ENCODE data around the gene ONECUT3. TPM values are rescaled to one million over a fixed set of nuclear protein-coding genes. Genes with fewer than 3 reads are reported as not detected.

ONECUT3 gene
- total RNA-seq, 1 experiment from 2014 or later = not detected

GRCh38 chr19:1764729-1765128 is 11.4 kb downstream of the ONECUT3 start:
- TF ChIP-seq, protein P1, sequence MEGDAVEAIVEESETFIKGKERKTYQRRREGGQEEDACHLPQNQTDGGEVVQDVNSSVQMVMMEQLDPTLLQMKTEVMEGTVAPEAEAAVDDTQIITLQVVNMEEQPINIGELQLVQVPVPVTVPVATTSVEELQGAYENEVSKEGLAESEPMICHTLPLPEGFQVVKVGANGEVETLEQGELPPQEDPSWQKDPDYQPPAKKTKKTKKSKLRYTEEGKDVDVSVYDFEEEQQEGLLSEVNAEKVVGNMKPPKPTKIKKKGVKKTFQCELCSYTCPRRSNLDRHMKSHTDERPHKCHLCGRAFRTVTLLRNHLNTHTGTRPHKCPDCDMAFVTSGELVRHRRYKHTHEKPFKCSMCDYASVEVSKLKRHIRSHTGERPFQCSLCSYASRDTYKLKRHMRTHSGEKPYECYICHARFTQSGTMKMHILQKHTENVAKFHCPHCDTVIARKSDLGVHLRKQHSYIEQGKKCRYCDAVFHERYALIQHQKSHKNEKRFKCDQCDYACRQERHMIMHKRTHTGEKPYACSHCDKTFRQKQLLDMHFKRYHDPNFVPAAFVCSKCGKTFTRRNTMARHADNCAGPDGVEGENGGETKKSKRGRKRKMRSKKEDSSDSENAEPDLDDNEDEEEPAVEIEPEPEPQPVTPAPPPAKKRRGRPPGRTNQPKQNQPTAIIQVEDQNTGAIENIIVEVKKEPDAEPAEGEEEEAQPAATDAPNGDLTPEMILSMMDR (conservative IDR thresholded peaks at IDR 0.05) = no peak
- TF ChIP-seq EZH2 (IDR thresholded peaks at IDR 0.05; ENCODE audit: low read depth) = no peak
- H3K27ac ChIP-seq = no peak overlapping the region
- no peak overlapping the region for H3K4me3 ChIP-seq
- no peak overlapping the region for H2AFZ ChIP-seq
- no peaks in the 10 kb centered on the region for H3F3A ChIP-seq (ENCODE audit: insufficient read depth, low read depth)
- no peaks in the 10 kb centered on the region for H3K4me1 ChIP-seq (replicated peaks; ENCODE audit: insufficient read depth)
- no peaks in the 10 kb centered on the region for H4K20me1 ChIP-seq (ENCODE audit: insufficient read depth)
- CTCF ChIA-PET = no interaction called here
- no peaks in the 10 kb centered on the region for H3K79me2 ChIP-seq (ENCODE audit: low read depth)
- no peaks in the 10 kb centered on the region for H3K27me3 ChIP-seq (ENCODE audit: insufficient read depth, low read depth)
- H3K9me2 ChIP-seq (ENCODE audit: insufficient read depth) = no peaks in the 10 kb centered on the region
- no peak overlapping the region for H3K4me2 ChIP-seq
- no peak for DNase-seq
- POLR2A ChIA-PET (ENCODE audit: unreplicated experiment) = no interaction called here
- H3K36me3 ChIP-seq (ENCODE audit: low read depth) = no peaks in the 10 kb centered on the region
- intact Hi-C loops (cut with micrococcal nuclease; ENCODE audit: unreplicated experiment) = loop anchor here (10.0 kb wide), 1 partner anchor 160 kb away; the partner anchor contains the start of gene UQCR11
- no peaks in the 10 kb centered on the region for H3K9me3 ChIP-seq (ENCODE audit: insufficient read depth, low read depth)
- BruUV-seq (replicated peaks) = no TSS peak

- H3K27ac ChIP-seq = no peak overlapping the region
- no peaks in the 10 kb centered on the region for H4K20me1 ChIP-seq (ENCODE audit: insufficient read depth)
- H3K36me3 ChIP-seq (ENCODE audit: low read depth) = no peaks in the 10 kb centered on the region
- POLR2A ChIA-PET (ENCODE audit: unreplicated experiment) = no interaction called here
- H3K4me1 ChIP-seq (replicated peaks; ENCODE audit: insufficient read depth) = no peaks in the 10 kb centered on the region
- TF ChIP-seq EZH2 (IDR thresholded peaks at IDR 0.05; ENCODE audit: low read depth) = no peak
- TF ChIP-seq, protein P1 (conservative IDR thresholded peaks at IDR 0.05) = no peak
- no peak overlapping the region for H3K4me3 ChIP-seq
- no peak for DNase-seq
- no peak overlapping the region for H2AFZ ChIP-seq
- no peaks in the 10 kb centered on the region for H3F3A ChIP-seq (ENCODE audit: insufficient read depth, low read depth)
- CTCF ChIA-PET = no interaction called here
- BruUV-seq (replicated peaks) = no TSS peak
- intact Hi-C loops (cut with micrococcal nuclease; ENCODE audit: unreplicated experiment) = loop anchor here (10.0 kb wide), 1 partner anchor 161 kb away; the partner anchor contains the start of gene UQCR11
- H3K9me3 ChIP-seq (ENCODE audit: insufficient read depth, low read depth) = no peaks in the 10 kb centered on the region
- no peaks in the 10 kb centered on the region for H3K9me2 ChIP-seq (ENCODE audit: insufficient read depth)
- no peak overlapping the region for H3K4me2 ChIP-seq
- no peaks in the 10 kb centered on the region for H3K79me2 ChIP-seq (ENCODE audit: low read depth)
- H3K27me3 ChIP-seq (ENCODE audit: insufficient read depth, low read depth) = no peaks in the 10 kb centered on the region
These were observed 12.1 kb downstream of the ONECUT3 start for GRCh38 chr19:1765232-1765903.

DNA sequence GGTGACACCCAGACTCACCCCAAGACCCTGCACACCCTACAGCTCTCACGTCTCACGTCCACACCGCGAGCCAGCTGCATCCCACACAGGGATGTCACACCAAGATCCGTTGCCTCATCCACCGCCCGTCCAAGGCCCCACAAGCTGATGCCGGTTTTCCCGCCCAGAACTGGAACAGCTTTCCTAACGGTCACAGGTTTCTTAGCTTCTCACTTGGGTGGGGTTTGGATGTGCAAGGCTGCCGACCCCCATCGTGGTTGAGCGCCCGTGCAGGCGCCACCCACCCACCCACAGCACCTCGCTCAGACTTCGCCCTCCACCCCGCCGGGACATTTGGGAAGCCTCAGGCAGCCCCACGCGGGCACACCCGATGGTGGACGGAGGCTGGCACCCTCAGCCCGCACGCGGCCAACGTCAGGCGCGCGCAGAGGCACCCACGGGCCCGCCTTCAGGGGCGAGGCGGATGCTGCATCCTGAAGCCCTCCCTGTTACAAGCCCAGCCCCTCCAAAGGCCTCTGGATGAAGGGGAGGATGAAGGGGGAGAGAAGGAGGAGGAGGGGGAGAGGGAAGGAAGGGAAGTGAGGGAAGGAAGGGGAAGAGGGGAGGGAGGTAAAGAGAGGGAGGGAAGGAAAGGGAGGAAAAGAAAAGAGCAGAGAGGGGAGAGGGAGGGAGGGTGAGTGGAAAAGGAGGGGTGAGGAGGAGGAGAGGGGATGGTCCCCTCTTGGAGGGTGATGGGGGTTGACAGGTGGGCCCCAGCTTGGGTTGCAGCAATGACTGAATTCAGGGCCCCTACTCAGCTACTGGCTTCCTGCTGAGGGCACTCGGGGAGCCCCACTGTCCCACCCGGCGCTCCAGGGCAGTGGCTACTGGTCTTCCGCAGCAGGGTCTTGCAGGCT is 12.8 kb downstream of the ONECUT3 start:
- Histone ChIP-seq H3K9me2 (ENCODE audit: insufficient read depth) (no peaks in the 10 kb centered on the region), H2AFZ (no peak overlapping the region), H4K20me1 (ENCODE audit: insufficient read depth) (no peaks in the 10 kb centered on the region), H3K36me3 (ENCODE audit: low read depth) (no peaks in the 10 kb centered on the region), H3K79me2 (ENCODE audit: low read depth) (no peaks in the 10 kb centered on the region), H3F3A (ENCODE audit: insufficient read depth, low read depth) (no peaks in the 10 kb centered on the region; the same call in 1 of the 2 replicates), H3K4me3 (no peak overlapping the region), H3K27ac (no peak overlapping the region), H3K4me2 (no peak overlapping the region), H3K27me3 (ENCODE audit: insufficient read depth, low read depth) (no peaks in the 10 kb centered on the region), H3K4me1 (replicated peaks; ENCODE audit: insufficient read depth) (no peaks in the 10 kb centered on the region), H3K9me3 (ENCODE audit: insufficient read depth, low read depth) (no peaks in the 10 kb centered on the region)
- no peak for DNase-seq
- BruUV-seq (replicated peaks) = no TSS peak
- ChIA-PET CTCF (interaction anchor here (0.7 to 1.2 kb wide), 2 partner anchors 93 to 277 kb away, joined by 3 to 4 read pairs; no protein-coding TSS in a partner anchor), POLR2A (ENCODE audit: unreplicated experiment) (no interaction called here)
- intact Hi-C loops (cut with micrococcal nuclease; ENCODE audit: unreplicated experiment) = loop anchor here (10.0 kb wide), 1 partner anchor 161 kb away; the partner anchor contains the start of gene UQCR11
- no peak for TF ChIP-seq EZH2 (IDR thresholded peaks at IDR 0.05; ENCODE audit: low read depth)
- TF ChIP-seq, protein P1 (conservative IDR thresholded peaks at IDR 0.05) = no peak

Measured in PC-9 (cell line).